ENCODE results near the gene YTHDF2. TPM values are rescaled to one million over a fixed set of nuclear protein-coding genes. Genes with fewer than 3 reads are reported as not detected.

YTHDF2 gene
- polyA plus RNA-seq (2012; rRNA removed): 45.2 and 54.8 TPM in 2 replicates
- 50.3 and 54.5 TPM in 2 replicates for polyA plus RNA-seq (2012; cell fraction: cytosol; rRNA removed)
- 32.2 and 56.4 TPM in 2 replicates for polyA plus RNA-seq (2012; cell fraction: nucleus; rRNA removed)

DNA sequence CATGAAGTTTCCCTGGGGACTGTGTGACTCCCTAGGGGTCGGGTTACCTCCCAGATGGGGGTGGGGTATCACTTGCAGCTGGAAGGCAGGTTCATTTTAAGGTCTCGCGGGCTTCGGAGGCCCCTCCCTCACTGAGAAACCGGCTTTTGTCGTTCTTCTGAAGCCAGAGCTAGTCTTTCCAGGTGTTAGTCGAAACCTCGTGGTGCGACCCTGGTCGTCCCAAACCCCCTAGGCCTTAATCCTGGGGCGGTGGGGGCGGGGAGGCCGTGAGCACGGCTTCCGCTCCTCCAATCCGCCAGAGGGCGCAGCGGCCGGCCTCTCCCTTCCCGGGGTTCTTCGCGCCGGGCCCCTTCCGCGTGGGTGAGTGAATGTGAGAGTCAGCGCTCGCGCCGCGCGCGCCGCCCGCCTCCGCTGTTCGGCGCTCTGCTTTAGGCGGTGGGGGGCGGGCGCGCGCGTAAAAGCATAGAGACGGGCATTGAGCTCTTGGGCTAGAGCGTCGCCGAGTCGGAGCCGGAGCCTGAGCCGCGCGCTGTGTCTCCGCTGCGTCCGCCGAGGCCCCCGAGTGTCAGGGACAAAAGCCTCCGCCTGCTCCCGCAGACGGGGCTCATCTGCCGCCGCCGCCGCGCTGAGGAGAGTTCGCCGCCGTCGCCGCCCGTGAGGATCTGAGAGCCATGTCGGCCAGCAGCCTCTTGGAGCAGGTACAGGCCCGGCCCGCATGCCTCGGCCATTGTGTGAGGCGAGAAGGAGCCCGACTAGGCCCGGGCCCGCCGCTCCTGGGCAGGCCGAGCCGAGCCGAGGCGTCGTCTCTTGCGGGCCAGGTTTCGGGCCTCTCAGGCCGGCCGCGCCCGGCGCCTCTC, at the start of gene YTHDF2:
YTHDF2 (plus strand) TSS at position 491 of the 857 bp plus-strand sequence; CDS start at position 672, 181 bp downstream.
- Histone ChIP-seq H2AFZ (ENCODE audit: low read depth) (peak within 1 kb of the TSS; percentile 82), H3K79me2 (ENCODE audit: insufficient read depth) (peaks cover 49% of the 10 kb centered on the region), H3K4me2 (peak within 1 kb of the TSS; percentile 86), H3K4me1 (ENCODE audit: control insufficient read depth in 1 of 2, insufficient read depth in 2 of 2, low read depth in 1 of 2, low read length in 1 of 2) (peaks cover 14 to 17% of the 10 kb centered on the region in 2 experiments; a peak in 3 of 4 replicates), H3K4me3 (ENCODE audit: low read depth in 2 of 2, low read length in 1 of 2) (peak within 1 kb of the TSS; percentile 77 to 97), H3K27ac (ENCODE audit: low read depth in 2 of 2, low read length in 1 of 2) (peak within 1 kb of the TSS; percentile 88), H3K36me3 (replicated peaks in 1 of 2; ENCODE audit: control insufficient read depth in 1 of 2, insufficient read depth in 2 of 2, low read length in 1 of 2) (peaks cover 24 to 37% of the 10 kb centered on the region in 2 experiments), H3K27me3 (ENCODE audit: insufficient read depth) (no peaks in the 10 kb centered on the region), H4K20me1 (ENCODE audit: insufficient read depth) (peaks cover 39% of the 10 kb centered on the region), H3K9me3 (no peaks in the 10 kb centered on the region), H3K9me2 (no peaks in the 10 kb centered on the region), H3F3A (replicated peaks; ENCODE audit: insufficient read depth) (peaks cover 4% of the 10 kb centered on the region), H3K9ac (peak within 1 kb of the TSS; percentile 90)
- DNase-seq: peak; percentile 95
- CTCF ChIA-PET: interaction anchor here (0.6 to 2.6 kb wide), 35 partner anchors 9 to 1459 kb away, joined by 3 to 47 read pairs (median 4); partner anchors contain the start of genes GMEB1, OPRD1, RNU11 and SRSF4
- under 1% methylated on average over 29 of the region's 92 CpGs for WGBS (ENCODE audit: low lambda C conversion rate)
- POLR2A ChIA-PET: interaction anchor here (0.5 to 1.8 kb wide), 13 partner anchors 9 to 445 kb away, joined by 3 to 28 read pairs (median 3); partner anchors contain the start of genes GMEB1, RNU11, SRSF4 and TAF12
- TF ChIP-seq, protein P1, sequence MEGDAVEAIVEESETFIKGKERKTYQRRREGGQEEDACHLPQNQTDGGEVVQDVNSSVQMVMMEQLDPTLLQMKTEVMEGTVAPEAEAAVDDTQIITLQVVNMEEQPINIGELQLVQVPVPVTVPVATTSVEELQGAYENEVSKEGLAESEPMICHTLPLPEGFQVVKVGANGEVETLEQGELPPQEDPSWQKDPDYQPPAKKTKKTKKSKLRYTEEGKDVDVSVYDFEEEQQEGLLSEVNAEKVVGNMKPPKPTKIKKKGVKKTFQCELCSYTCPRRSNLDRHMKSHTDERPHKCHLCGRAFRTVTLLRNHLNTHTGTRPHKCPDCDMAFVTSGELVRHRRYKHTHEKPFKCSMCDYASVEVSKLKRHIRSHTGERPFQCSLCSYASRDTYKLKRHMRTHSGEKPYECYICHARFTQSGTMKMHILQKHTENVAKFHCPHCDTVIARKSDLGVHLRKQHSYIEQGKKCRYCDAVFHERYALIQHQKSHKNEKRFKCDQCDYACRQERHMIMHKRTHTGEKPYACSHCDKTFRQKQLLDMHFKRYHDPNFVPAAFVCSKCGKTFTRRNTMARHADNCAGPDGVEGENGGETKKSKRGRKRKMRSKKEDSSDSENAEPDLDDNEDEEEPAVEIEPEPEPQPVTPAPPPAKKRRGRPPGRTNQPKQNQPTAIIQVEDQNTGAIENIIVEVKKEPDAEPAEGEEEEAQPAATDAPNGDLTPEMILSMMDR (IDR thresholded peaks at IDR 0.05): peak; percentile 88
- TF ChIP-seq FOXJ3 (CRISPR knock-in tag; IDR thresholded peaks at IDR 0.05) (no peak), POLR2AphosphoS5 (IDR thresholded peaks at IDR 0.05; ENCODE audit: low read depth, low read length) (peak; percentile 33; the same call in 1 of the 2 replicates), RFX5 (IDR thresholded peaks at IDR 0.05; ENCODE audit: low read length) (no peak), MXI1 (IDR thresholded peaks at IDR 0.05; ENCODE audit: low read depth, low read length) (peak; percentile 92), MEF2A (IDR thresholded peaks at IDR 0.05; ENCODE audit: borderline replicate concordance, low read depth) (no peak), RCOR1 (IDR thresholded peaks at IDR 0.05; ENCODE audit: low read length) (no peak), NFIC (IDR thresholded peaks at IDR 0.05; ENCODE audit: borderline replicate concordance) (no peak), TEAD4 (IDR thresholded peaks at IDR 0.05; ENCODE audit: borderline replicate concordance, insufficient read depth) (peak; percentile 55; the same call in 1 of the 2 replicates), EP300 (IDR thresholded peaks at IDR 0.05; ENCODE audit: borderline replicate concordance in 1 of 2, low read depth in 1 of 2, low read length in 1 of 2) (peak; percentile 24 to 47; a peak in 2 of 4 replicates), NRF1 (IDR thresholded peaks at IDR 0.05; ENCODE audit: low read depth, low read length) (peak; percentile 41), TAF1 (IDR thresholded peaks at IDR 0.05; ENCODE audit: borderline replicate concordance, low read depth, low read length) (peak; percentile 93), GABPA (IDR thresholded peaks at IDR 0.05; ENCODE audit: low read depth) (peak; percentile 65), ELF1 (IDR thresholded peaks at IDR 0.05) (peak; percentile 97), RAD21 (IDR thresholded peaks at IDR 0.05; ENCODE audit: low read length) (peak; percentile 11; the same call in 1 of the 2 replicates), SIN3A (IDR thresholded peaks at IDR 0.05; ENCODE audit: borderline replicate concordance, low read depth, low read length) (peak; percentile 90), JUND (IDR thresholded peaks at IDR 0.05) (peak; percentile 25; the same call in 1 of the 2 replicates), FOXM1 (IDR thresholded peaks at IDR 0.05; ENCODE audit: low read depth) (0 out of 2 replicates have a peak, but pooled peaks have one; percentile 43), RXRA (IDR thresholded peaks at IDR 0.05; ENCODE audit: borderline replicate concordance, low read depth) (peak; percentile 41; the same call in 1 of the 2 replicates), TCF12 (IDR thresholded peaks at IDR 0.05) (peak; percentile 39)
- TF ChIP-seq, protein P2, sequence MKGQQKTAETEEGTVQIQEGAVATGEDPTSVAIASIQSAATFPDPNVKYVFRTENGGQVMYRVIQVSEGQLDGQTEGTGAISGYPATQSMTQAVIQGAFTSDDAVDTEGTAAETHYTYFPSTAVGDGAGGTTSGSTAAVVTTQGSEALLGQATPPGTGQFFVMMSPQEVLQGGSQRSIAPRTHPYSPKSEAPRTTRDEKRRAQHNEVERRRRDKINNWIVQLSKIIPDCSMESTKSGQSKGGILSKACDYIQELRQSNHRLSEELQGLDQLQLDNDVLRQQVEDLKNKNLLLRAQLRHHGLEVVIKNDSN (IDR thresholded peaks at IDR 0.05; ENCODE audit: borderline replicate concordance, low read depth): peak; percentile 25; the same call in 1 of the 2 replicates
- TF ChIP-seq, protein P3, sequence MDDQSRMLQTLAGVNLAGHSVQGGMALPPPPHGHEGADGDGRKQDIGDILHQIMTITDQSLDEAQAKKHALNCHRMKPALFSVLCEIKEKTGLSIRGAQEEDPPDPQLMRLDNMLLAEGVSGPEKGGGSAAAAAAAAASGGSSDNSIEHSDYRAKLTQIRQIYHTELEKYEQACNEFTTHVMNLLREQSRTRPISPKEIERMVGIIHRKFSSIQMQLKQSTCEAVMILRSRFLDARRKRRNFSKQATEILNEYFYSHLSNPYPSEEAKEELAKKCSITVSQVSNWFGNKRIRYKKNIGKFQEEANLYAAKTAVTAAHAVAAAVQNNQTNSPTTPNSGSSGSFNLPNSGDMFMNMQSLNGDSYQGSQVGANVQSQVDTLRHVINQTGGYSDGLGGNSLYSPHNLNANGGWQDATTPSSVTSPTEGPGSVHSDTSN (IDR thresholded peaks at IDR 0.05): no peak; the same call in 1 of the 2 replicates
- TF ChIP-seq, protein P4, sequence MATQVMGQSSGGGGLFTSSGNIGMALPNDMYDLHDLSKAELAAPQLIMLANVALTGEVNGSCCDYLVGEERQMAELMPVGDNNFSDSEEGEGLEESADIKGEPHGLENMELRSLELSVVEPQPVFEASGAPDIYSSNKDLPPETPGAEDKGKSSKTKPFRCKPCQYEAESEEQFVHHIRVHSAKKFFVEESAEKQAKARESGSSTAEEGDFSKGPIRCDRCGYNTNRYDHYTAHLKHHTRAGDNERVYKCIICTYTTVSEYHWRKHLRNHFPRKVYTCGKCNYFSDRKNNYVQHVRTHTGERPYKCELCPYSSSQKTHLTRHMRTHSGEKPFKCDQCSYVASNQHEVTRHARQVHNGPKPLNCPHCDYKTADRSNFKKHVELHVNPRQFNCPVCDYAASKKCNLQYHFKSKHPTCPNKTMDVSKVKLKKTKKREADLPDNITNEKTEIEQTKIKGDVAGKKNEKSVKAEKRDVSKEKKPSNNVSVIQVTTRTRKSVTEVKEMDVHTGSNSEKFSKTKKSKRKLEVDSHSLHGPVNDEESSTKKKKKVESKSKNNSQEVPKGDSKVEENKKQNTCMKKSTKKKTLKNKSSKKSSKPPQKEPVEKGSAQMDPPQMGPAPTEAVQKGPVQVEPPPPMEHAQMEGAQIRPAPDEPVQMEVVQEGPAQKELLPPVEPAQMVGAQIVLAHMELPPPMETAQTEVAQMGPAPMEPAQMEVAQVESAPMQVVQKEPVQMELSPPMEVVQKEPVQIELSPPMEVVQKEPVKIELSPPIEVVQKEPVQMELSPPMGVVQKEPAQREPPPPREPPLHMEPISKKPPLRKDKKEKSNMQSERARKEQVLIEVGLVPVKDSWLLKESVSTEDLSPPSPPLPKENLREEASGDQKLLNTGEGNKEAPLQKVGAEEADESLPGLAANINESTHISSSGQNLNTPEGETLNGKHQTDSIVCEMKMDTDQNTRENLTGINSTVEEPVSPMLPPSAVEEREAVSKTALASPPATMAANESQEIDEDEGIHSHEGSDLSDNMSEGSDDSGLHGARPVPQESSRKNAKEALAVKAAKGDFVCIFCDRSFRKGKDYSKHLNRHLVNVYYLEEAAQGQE (IDR thresholded peaks at IDR 0.05; ENCODE audit: low read depth, low read length): no peak
- TF ChIP-seq, protein P5, sequence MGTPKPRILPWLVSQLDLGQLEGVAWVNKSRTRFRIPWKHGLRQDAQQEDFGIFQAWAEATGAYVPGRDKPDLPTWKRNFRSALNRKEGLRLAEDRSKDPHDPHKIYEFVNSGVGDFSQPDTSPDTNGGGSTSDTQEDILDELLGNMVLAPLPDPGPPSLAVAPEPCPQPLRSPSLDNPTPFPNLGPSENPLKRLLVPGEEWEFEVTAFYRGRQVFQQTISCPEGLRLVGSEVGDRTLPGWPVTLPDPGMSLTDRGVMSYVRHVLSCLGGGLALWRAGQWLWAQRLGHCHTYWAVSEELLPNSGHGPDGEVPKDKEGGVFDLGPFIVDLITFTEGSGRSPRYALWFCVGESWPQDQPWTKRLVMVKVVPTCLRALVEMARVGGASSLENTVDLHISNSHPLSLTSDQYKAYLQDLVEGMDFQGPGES (IDR thresholded peaks at IDR 0.05; ENCODE audit: low read depth, low read length): no peak

Data from SK-N-SH (cell line).